GM12878 (cell line): ENCODE results near the gene ADSS2.

ENCODE experiments used
- BHLHE40 ChIP-seq, 2 experiments: fragments of 450-650 bp in 1 of 2; IDR thresholded peaks; 2 replicates each; pipeline ENCODE4 v1.6.1; 2011 to 2017; ENCODE audit warnings: low read depth in 2 of 2, borderline replicate concordance in 1 of 2, improper control_type of control experiment in 1 of 2, low read length in 1 of 2, mild to moderate bottlenecking in 1 of 2
- MEF2A ChIP-seq: IDR thresholded peaks from 2 replicates; pipeline ENCODE4 v1.6.1; 2011; ENCODE audit warnings: low read depth, mild to moderate bottlenecking, low read length, moderate library complexity; ENCODE audit not compliant: insufficient read depth
- NFYA ChIP-seq: IDR thresholded peaks from 2 replicates; pipeline ENCODE4 v1.6.1; 2011; ENCODE audit warnings: low read depth, mild to moderate bottlenecking, low read length, improper control_type of control experiment, borderline replicate concordance
- POLR2AphosphoS2 ChIP-seq: IDR thresholded peaks from 2 replicates; pipeline ENCODE4 v1.6.1; 2011; ENCODE audit warnings: low read depth, mild to moderate bottlenecking, low read length, improper control_type of control experiment, moderate library complexity
- SIN3A ChIP-seq: IDR thresholded peaks from 2 replicates; pipeline ENCODE4 v1.6.1; 2012; ENCODE audit warnings: low read depth, low read length, improper control_type of control experiment

- TF ChIP-seq BHLHE40 (IDR thresholded peaks at IDR 0.05; ENCODE audit: borderline replicate concordance in 1 of 2, low read depth in 2 of 2, low read length in 1 of 2): no peak
- TF ChIP-seq SIN3A: no peak
- TF ChIP-seq MEF2A: no peak
- TF ChIP-seq POLR2AphosphoS2: no peak
- no peak for TF ChIP-seq NFYA
Measured at GRCh38 chr1:244405856-244406255, 45.9 kb downstream of the ADSS2 start.
